Mucosa of rectum (tissue), 2 donors: Measurements from ENCODE around the gene LETM1.

Source experiments
- H3K27ac ChIP-seq, 2 donors: one replicate each; pipeline ENCODE4 v1.7.0; 2013; ENCODE audit warnings: inconsistent platforms in 2 of 2, low read depth in 2 of 2, low read length in 2 of 2
- H3K27me3 ChIP-seq, 2 donors: one replicate each; pipeline ENCODE4 v1.7.0; 2013; ENCODE audit warnings: low read length in 2 of 2; ENCODE audit not compliant: control insufficient read depth in 2 of 2, insufficient read depth in 2 of 2
- H3K36me3 ChIP-seq, 2 donors: one replicate each; pipeline ENCODE4 v1.7.0; 2013; ENCODE audit warnings: low read length in 2 of 2; ENCODE audit not compliant: control insufficient read depth in 2 of 2, insufficient read depth in 2 of 2
- H3K4me1 ChIP-seq, 2 donors: one replicate each; pipeline ENCODE4 v1.7.0; 2013; ENCODE audit warnings: low read length in 2 of 2, mild to moderate bottlenecking in 1 of 2; ENCODE audit not compliant: control insufficient read depth in 2 of 2, insufficient read depth in 2 of 2
- H3K4me3 ChIP-seq, 2 donors: one replicate each; pipeline ENCODE4 v1.7.0; 2013; ENCODE audit warnings: low read length in 2 of 2
- H3K9ac ChIP-seq, 2 donors: one replicate each; pipeline ENCODE4 v1.7.0; 2013; ENCODE audit warnings: low read length in 2 of 2, low read depth in 1 of 2, mild to moderate bottlenecking in 1 of 2
- H3K9me3 ChIP-seq, 2 donors: one replicate each; pipeline ENCODE4 v1.7.0; 2013; ENCODE audit warnings: low read length in 2 of 2; ENCODE audit not compliant: control insufficient read depth in 2 of 2
- donor health status: healthy.
- donor health status: Normal muscosa, but diverticular disease.

The LETM1 gene

GRCh38 chr4:1873776-1874175 is 17.8 kb upstream of the LETM1 start:
- H3K9ac ChIP-seq: peak overlapping the region; percentile 5 to 35
- peak overlapping the region; percentile 56 to 91 for H3K27ac ChIP-seq
- H3K36me3 ChIP-seq: no peaks in the 10 kb centered on the region
- H3K27me3 ChIP-seq: no peaks in the 10 kb centered on the region
- H3K4me3 ChIP-seq: peak overlapping the region in 1 of 2 donors; percentile 27
- H3K4me1 ChIP-seq: peaks cover 19 to 42% of the 10 kb centered on the region in 2 donors
- no peaks in the 10 kb centered on the region for H3K9me3 ChIP-seq

GRCh38 chr4:1873291-1873690 is 17.3 kb upstream of the LETM1 start:
- H3K36me3 ChIP-seq: no peaks in the 10 kb centered on the region
- H3K9ac ChIP-seq: peak overlapping the region; percentile 74 to 76
- H3K4me3 ChIP-seq: peak overlapping the region; percentile 13 to 73
- peak overlapping the region; percentile 56 to 91 for H3K27ac ChIP-seq
- no peaks in the 10 kb centered on the region for H3K27me3 ChIP-seq
- no peaks in the 10 kb centered on the region for H3K9me3 ChIP-seq
- H3K4me1 ChIP-seq: peaks cover 21 to 41% of the 10 kb centered on the region in 2 donors

- Histone ChIP-seq H3K27ac (peak overlapping the region; percentile 56 to 91), H3K27me3 (no peaks in the 10 kb centered on the region), H3K4me1 (peaks cover 25 to 43% of the 10 kb centered on the region in 2 donors), H3K9ac (peak overlapping the region; percentile 74 to 76), H3K36me3 (no peaks in the 10 kb centered on the region), H3K4me3 (peak overlapping the region; percentile 57 to 73), H3K9me3 (no peaks in the 10 kb centered on the region)
These were observed 16.9 kb upstream of the LETM1 start for GRCh38 chr4:1872870-1873269.

- H3K9me3 ChIP-seq: no peaks in the 10 kb centered on the region
- peak overlapping the region in 1 of 2 donors; percentile 76 for H3K9ac ChIP-seq
- no peaks in the 10 kb centered on the region for H3K36me3 ChIP-seq
- peak overlapping the region; percentile 57 to 73 for H3K4me3 ChIP-seq
- peak overlapping the region; percentile 85 to 91 for H3K27ac ChIP-seq
- peaks cover 30 to 48% of the 10 kb centered on the region in 2 donors for H3K4me1 ChIP-seq
- H3K27me3 ChIP-seq: no peaks in the 10 kb centered on the region
These were observed 15.6 kb upstream of the LETM1 start for GRCh38 chr4:1871471-1872021.

GRCh38 chr4:1870578-1871443 is 14.9 kb upstream of the LETM1 start, which contains the start of gene NSD2:
NSD2 (plus strand) TSS chr4:1871393; CDS start chr4:1900655, 29,262 bp downstream.
- no peaks in the 10 kb centered on the region for H3K27me3 ChIP-seq
- no peaks in the 10 kb centered on the region for H3K36me3 ChIP-seq
- H3K27ac ChIP-seq: peak within 1 kb of the TSS; percentile 100
- peak within 1 kb of the TSS; percentile 88 to 100 for H3K9ac ChIP-seq
- no peaks in the 10 kb centered on the region for H3K9me3 ChIP-seq
- peak within 1 kb of the TSS; percentile 78 to 81 for H3K4me3 ChIP-seq
- H3K4me1 ChIP-seq: peaks cover 30 to 48% of the 10 kb centered on the region in 2 donors

GRCh38 chr4:1870328-1870577 is 14.3 kb upstream of the LETM1 start:
- Histone ChIP-seq H3K9ac (peak overlapping the region; percentile 88 to 100), H3K27me3 (no peaks in the 10 kb centered on the region)

GRCh38 chr4:1869530-1870327 is 13.8 kb upstream of the LETM1 start:
- Histone ChIP-seq H3K27me3 (no peaks in the 10 kb centered on the region), H3K9me3 (no peaks in the 10 kb centered on the region), H3K36me3 (no peaks in the 10 kb centered on the region), H3K4me3 (peak overlapping the region; percentile 78 to 81), H3K4me1 (peaks cover 30 to 46% of the 10 kb centered on the region in 2 donors), H3K9ac (peak overlapping the region; percentile 88 to 100), H3K27ac (peak overlapping the region; percentile 100)

More at GRCh38 chr4:1870328-1870577, 14.3 kb upstream of the LETM1 start:
- Histone ChIP-seq H3K4me1 (peaks cover 30 to 48% of the 10 kb centered on the region in 2 donors), H3K27ac (peak overlapping the region; percentile 100), H3K4me3 (peak overlapping the region; percentile 78 to 81), H3K36me3 (no peaks in the 10 kb centered on the region), H3K9me3 (no peaks in the 10 kb centered on the region)

GRCh38 chr4:1868912-1869311 is 13.0 kb upstream of the LETM1 start:
- H3K4me1 ChIP-seq: peaks cover 30 to 39% of the 10 kb centered on the region in 2 donors
- H3K9ac ChIP-seq: peak overlapping the region in 1 of 2 donors; percentile 11
- H3K4me3 ChIP-seq: peak overlapping the region in 1 of 2 donors; percentile 42
- no peaks in the 10 kb centered on the region for H3K36me3 ChIP-seq
- H3K27me3 ChIP-seq: no peaks in the 10 kb centered on the region
- H3K27ac ChIP-seq: peak overlapping the region; percentile 100
- H3K9me3 ChIP-seq: no peaks in the 10 kb centered on the region

GRCh38 chr4:1868293-1868692 is 12.3 kb upstream of the LETM1 start:
- Histone ChIP-seq H3K4me1 (peaks cover 30 to 35% of the 10 kb centered on the region in 2 donors), H3K27ac (peak overlapping the region; percentile 100), H3K36me3 (no peaks in the 10 kb centered on the region), H3K9ac (peak overlapping the region in 1 of 2 donors; percentile 41), H3K27me3 (no peaks in the 10 kb centered on the region), H3K4me3 (peak overlapping the region in 1 of 2 donors; percentile 42), H3K9me3 (no peaks in the 10 kb centered on the region)
